Activated CD8-positive, alpha-beta T cell treated with anti-CD3 and anti-CD28 coated beads for 36 hours (primary cell): Measurements from ENCODE around the gene CAMKK2. TPM values are rescaled to one million over a fixed set of nuclear protein-coding genes. Genes with fewer than 3 reads are reported as not detected.
"Not testable (repeated sequence)": the region's sequence is repeated elsewhere in the genome, so short reads cannot be mapped to it uniquely, and the experiment has no call there.

Experiments used
- ATAC-seq: fragments of 200-7000 bp; cut with Tn5 transposase; one replicate; pipeline ENCODE4 v1.10.0; 2021; ENCODE audit warnings: mild to moderate bottlenecking, moderate library complexity
- CTCF ChIA-PET: fragments of 350-600 bp; sonication (Branson Sonifier 250); formaldehyde crosslinking; loops from one replicate; lab custom pipeline; 2021; ENCODE audit warnings: antibody characterized with exemption; lab: Charles Lee
- POLR2A ChIA-PET: fragments of 350-600 bp; sonication (Branson Sonifier 250); formaldehyde crosslinking; loops from one replicate; lab custom pipeline; 2021; ENCODE audit warnings: antibody characterized with exemption; lab: Charles Lee
- DNase-seq: peaks from one replicate; pipeline ENCODE4 v3.0.0-alpha.2; 2020
- H3K27ac Mint-ChIP-seq: one replicate; pipeline ENCODE4 v1.8.0; 2021; ENCODE audit warnings: mild to moderate bottlenecking, mixed read lengths
- H3K27me3 Mint-ChIP-seq: one replicate; pipeline ENCODE4 v1.8.0; 2021; ENCODE audit warnings: mixed read lengths
- H3K36me3 Mint-ChIP-seq: one replicate; pipeline ENCODE4 v1.8.0; 2021; ENCODE audit warnings: low read depth, mixed read lengths
- H3K4me1 Mint-ChIP-seq: one replicate; pipeline ENCODE4 v1.8.0; 2021; ENCODE audit warnings: low read depth, mixed read lengths
- H3K4me3 Mint-ChIP-seq: one replicate; pipeline ENCODE4 v1.8.0; 2021; ENCODE audit warnings: mild to moderate bottlenecking, moderate library complexity, mixed read lengths
- H3K9me3 Mint-ChIP-seq: one replicate; pipeline ENCODE4 v1.8.0; 2021; ENCODE audit warnings: mixed read lengths
- CTCF ChIP-seq: fragments of 200-600 bp; IDR thresholded peaks from one replicate; pipeline ENCODE4 v1.8.0; 2022; ENCODE audit warnings: antibody characterized with exemption, mild to moderate bottlenecking
- intact Hi-C: fragments of 100-400 bp; cut with micrococcal nuclease; formaldehyde crosslinking; loops from one replicate; pipeline ENCODE4 v1.10.0; 2022
- total RNA-seq, 2 experiments: library from RNA; stranded (reverse); gene quantifications; one replicate each; pipeline ENCODE4 v1.2.3, GENCODE V29; 2021

CAMKK2 gene
- total RNA-seq, 2 experiments from 2014 or later = 25.2 to 28.0 TPM

GRCh38 chr12:121230538-121230907, 66.0 kb downstream of the CAMKK2 start:
- peak; percentile 62 for TF ChIP-seq CTCF
- intact Hi-C loops = no loop called here
- no peak for ATAC-seq
- no peak for DNase-seq
- no peak overlapping the region for H3K4me3 Mint-ChIP-seq
- no peak overlapping the region for H3K27ac Mint-ChIP-seq
- ChIA-PET POLR2A (interaction anchor here (0.8 to 1.5 kb wide), 2 partner anchors 8 to 104 kb away, joined by 3 to 5 read pairs; no protein-coding TSS in a partner anchor), CTCF (interaction anchor here (0.6 to 2.8 kb wide), 13 partner anchors 10 to 234 kb away, joined by 3 to 44 read pairs (median 4); no protein-coding TSS in a partner anchor)
- no peaks in the 10 kb centered on the region for H3K9me3 Mint-ChIP-seq
- H3K27me3 Mint-ChIP-seq = no peaks in the 10 kb centered on the region
- H3K4me1 Mint-ChIP-seq = peaks cover 24% of the 10 kb centered on the region
- H3K36me3 Mint-ChIP-seq = peaks cover 21% of the 10 kb centered on the region

GRCh38 chr12:121229826-121230537, 66.5 kb downstream of the CAMKK2 start:
- H3K9me3 Mint-ChIP-seq, H3K4me3 Mint-ChIP-seq, H3K27ac Mint-ChIP-seq, H3K27me3 Mint-ChIP-seq, intact Hi-C loops: not testable (repeated sequence)
- DNase-seq (peak; percentile 80), ATAC-seq (peak; percentile 85)
- POLR2A ChIA-PET = interaction anchor here (0.8 to 1.5 kb wide), 2 partner anchors 9 to 104 kb away, joined by 3 to 5 read pairs; no protein-coding TSS in a partner anchor
- CTCF ChIA-PET = interaction anchor here (0.6 to 2.8 kb wide), 14 partner anchors 10 to 235 kb away, joined by 3 to 44 read pairs (median 4); no protein-coding TSS in a partner anchor
- Mint-ChIP-seq H3K4me1 (peaks cover 24% of the 10 kb centered on the region), H3K36me3 (peaks cover 19% of the 10 kb centered on the region)
- peak; percentile 94 for TF ChIP-seq CTCF

DNA sequence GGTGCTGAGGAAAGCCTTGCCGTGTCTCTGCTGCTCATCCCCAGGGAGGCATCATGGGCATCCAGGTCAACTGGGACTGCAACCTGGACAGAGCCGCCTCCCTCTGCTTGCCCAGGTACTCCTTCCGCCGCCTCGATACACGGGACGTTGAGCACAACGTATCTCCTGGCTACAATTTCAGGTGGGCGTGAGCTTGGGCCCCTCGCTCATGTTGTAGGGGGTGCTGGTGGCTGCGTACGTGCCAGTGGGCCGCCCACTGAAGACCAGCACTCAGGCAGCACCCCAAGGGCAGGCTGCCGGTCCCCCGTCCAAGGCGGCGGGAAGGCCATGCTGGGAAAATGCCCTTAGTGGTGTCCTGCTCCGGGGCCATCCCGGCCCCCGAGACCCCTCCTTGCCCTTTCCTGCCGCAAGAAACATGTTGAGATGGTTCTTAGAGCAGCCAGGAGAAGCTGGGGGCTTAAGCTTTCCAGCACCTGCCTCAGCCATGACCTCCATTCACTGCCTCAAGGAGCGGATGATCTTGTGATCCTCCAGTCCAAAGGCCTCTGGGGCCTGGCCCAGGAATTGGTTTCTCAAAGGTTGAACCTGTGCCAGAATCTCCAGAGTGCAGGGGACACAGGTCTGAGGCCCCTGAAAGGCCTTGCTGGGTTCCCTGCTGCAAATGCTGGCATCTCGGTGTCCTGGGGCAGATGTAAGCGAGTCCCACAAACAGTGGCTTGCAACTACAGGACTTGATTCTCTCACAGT, 67.4 kb downstream of the CAMKK2 start:
- no peaks in the 10 kb centered on the region for H3K27me3 Mint-ChIP-seq
- no peak for TF ChIP-seq CTCF
- no peak overlapping the region for H3K27ac Mint-ChIP-seq
- ATAC-seq (no peak), DNase-seq (no peak)
- intact Hi-C loops = no loop called here
- no peaks in the 10 kb centered on the region for H3K9me3 Mint-ChIP-seq
- POLR2A ChIA-PET = no interaction called here
- H3K4me1 Mint-ChIP-seq = peaks cover 32% of the 10 kb centered on the region
- CTCF ChIA-PET = interaction anchor here (0.6 to 2.8 kb wide), 8 partner anchors 11 to 169 kb away, joined by 3 to 44 read pairs (median 4); no protein-coding TSS in a partner anchor
- peaks cover 17% of the 10 kb centered on the region for H3K36me3 Mint-ChIP-seq
- no peak overlapping the region for H3K4me3 Mint-ChIP-seq

DNA sequence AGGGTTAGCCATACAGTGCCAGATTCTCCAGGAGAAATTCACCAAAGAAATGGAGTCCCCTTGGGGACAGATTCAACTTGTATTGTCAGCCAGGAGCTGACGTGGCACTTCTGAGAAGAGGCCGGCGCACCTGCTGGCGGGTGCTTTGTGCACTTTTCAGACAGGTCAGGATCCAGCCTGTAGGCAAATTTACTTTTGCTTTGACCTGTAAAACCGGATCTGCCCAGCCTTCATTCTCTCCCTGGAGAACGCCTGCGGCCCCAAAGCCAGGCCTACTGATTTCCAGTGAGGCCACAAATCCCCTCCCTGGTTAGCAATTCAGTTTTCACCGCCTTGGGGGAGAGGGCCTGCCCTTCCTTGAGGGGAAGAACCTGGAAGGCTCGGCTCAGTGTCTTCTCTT, 69.2 kb downstream of the CAMKK2 start:
- POLR2A ChIA-PET = no interaction called here
- DNase-seq (no peak), ATAC-seq (no peak)
- TF ChIP-seq CTCF = no peak
- peaks cover 47% of the 10 kb centered on the region for H3K4me1 Mint-ChIP-seq
- no peaks in the 10 kb centered on the region for H3K27me3 Mint-ChIP-seq
- intact Hi-C loops = no loop called here
- H3K9me3 Mint-ChIP-seq = no peaks in the 10 kb centered on the region
- peaks cover 22% of the 10 kb centered on the region for H3K36me3 Mint-ChIP-seq
- H3K27ac Mint-ChIP-seq = no peak overlapping the region
- CTCF ChIA-PET = interaction anchor here (1.2 kb wide), 1 partner anchor 8 kb away, joined by 3 read pairs; no protein-coding TSS in a partner anchor
- no peak overlapping the region for H3K4me3 Mint-ChIP-seq

DNA sequence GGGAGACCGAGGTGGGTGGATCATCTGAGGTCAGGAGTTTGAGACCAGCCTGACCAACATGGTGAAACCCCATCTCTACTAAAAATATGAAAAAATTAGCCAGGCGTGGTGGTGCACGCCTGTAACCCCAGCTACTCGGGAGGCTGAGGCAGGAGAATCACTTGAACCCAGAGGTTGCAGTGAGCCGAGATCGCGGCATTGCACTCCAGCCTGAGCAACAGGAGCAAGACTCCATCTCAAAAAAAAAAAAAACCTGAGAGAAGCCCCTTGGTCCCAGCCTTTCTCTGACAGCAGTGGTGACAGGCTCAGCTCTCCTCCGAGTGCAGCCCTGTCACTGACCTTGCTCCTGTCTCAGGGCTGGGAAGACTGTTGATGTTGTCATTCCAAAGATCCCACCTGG, 69.6 kb downstream of the CAMKK2 start:
- ATAC-seq, H3K27me3 Mint-ChIP-seq, DNase-seq, H3K4me3 Mint-ChIP-seq, H3K9me3 Mint-ChIP-seq, intact Hi-C loops, H3K27ac Mint-ChIP-seq: not testable (repeated sequence)
- POLR2A ChIA-PET = interaction anchor here (0.6 kb wide), 1 partner anchor 476 kb away, joined by 4 read pairs; no protein-coding TSS in a partner anchor
- CTCF ChIA-PET = interaction anchor here (1.2 kb wide), 1 partner anchor 8 kb away, joined by 3 read pairs; no protein-coding TSS in a partner anchor
- peaks cover 22% of the 10 kb centered on the region for H3K36me3 Mint-ChIP-seq
- H3K4me1 Mint-ChIP-seq = peaks cover 47% of the 10 kb centered on the region
